HG03159 (cell line): Measurements from ENCODE around the gene KIAA0232.

ENCODE experiments used
- ATAC-seq: cut with Tn5 transposase; IDR thresholded peaks from one replicate; pipeline ENCODE4 v1.9.1; 2021; ENCODE audit warnings: mild to moderate bottlenecking, moderate library complexity; ENCODE audit not compliant: unreplicated experiment

The KIAA0232 gene

DNA sequence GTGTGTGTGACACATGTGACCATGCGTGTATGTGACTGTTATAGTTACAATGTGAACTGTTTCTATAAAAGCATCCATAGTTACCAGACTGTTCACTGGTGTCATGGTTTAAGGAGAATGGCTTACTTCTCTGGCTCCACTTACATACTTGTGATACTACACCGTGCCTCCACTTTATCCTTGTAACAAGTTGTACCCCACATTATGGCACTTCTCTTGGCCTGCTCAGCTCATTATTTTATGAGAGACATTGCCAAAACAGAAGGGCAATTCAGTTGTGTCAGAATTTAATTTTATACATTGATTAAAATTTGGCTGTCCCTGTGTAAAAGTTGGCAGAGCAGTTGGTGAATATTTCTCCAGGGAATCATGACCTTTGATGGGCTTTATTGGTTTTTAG is 64.7 kb downstream of the KIAA0232 start:
- no peak for ATAC-seq

DNA sequence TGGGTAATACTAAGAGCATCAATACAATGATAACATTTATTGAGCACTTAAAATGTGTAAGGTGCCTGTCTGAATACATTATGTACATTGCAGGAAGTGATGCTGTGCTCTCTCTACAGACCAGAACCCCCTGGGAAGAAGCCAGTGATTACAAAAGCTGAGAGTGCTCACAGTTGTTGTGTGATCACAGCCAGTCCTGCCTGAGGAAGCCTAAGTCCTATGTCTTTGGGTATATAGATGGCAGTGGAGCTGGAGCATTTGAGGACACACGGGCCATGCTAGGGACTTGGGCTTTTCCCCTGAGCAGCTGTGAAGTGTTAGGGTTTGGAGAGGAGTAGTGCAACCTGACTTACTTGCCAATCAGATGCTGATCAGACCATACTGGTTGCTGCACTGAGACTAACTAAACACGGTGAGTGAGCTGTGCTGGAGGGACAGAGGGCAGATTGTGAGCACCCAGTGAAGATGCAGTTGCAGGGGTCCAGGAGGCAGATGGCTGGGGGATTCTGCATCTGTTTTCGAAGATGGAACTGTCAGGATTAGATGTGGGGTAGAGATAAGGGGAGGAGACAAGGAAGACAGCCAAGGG is 66.3 kb downstream of the KIAA0232 start:
- no peak for ATAC-seq

DNA sequence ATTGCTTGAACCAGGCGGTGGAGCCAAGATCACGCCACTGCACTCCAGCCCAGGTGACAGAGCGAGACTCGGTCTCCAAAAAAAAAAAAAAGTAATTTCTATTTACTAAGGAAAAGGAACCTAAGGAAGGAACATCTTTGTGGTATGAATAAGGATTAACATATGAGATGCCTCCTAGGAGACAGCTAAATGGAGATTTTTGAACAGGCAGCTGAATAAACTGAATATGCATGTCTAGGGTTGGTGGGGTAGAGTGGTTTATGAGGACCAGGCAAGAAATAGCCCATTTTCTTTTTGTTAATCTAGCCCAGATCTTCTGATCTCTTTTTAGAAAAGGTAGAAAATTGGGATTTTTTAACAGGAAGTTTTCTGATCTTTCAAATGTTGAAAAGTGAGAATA is 67.2 kb downstream of the KIAA0232 start:
- no peak for ATAC-seq

DNA sequence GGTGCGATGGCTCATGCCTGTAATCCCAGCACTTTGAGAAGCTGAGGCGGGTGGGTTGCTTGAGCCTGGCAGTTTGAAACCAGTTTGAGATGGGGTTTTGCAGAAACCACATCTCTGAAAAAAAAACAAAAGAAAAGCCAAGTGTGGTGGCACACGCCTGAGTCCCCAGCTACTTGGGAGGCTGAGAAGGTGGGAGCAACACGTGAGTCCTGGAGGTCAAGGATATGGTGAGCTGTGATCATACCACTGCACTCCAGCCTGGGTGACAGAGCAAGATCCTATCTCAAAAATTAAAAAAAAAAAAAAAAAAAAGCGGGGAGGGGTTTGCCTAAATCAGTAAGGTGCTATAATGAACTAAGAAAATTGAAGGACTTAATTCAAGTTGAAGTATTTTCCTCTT is 68.9 kb downstream of the KIAA0232 start:
- no peak for ATAC-seq

DNA sequence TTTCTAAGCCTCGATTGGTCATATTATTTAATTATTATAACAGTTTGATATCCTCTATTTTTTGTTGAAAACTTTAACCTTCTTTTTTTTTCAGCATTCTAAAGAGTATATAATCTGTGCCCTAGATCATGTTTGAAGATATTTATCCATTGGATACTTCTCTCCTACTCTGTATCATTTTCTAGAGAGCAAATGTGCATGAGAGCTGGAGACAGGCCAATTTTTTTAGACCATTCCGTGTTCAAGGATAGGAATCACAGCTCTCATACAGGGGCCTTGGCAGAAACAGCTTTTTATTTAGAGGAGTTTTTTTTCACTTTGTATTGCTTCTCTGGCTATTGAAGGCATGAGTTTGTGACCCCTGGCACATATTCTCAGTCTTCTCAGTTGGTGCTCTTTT is 69.4 kb downstream of the KIAA0232 start:
- ATAC-seq, result no peak

DNA sequence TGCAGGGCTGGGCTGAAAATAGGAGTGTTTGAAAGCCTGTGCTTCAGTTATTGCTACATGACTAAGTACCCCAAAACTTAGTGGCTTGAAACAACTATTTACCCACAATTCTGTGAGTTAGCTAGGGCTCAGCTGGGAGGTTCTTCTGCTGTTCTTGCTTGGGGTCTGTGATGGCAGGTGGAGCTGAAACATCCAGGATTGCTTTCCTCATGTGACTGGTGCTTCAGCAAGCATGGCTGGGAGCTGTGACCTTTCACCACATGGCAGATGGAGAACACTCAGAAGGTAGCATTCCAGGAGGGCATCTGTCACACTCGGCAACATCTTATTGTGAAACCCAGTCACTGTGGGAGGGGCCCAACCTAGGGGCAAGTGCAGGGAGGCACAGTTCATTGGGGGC is 70.1 kb downstream of the KIAA0232 start:
- ATAC-seq, result no peak

DNA sequence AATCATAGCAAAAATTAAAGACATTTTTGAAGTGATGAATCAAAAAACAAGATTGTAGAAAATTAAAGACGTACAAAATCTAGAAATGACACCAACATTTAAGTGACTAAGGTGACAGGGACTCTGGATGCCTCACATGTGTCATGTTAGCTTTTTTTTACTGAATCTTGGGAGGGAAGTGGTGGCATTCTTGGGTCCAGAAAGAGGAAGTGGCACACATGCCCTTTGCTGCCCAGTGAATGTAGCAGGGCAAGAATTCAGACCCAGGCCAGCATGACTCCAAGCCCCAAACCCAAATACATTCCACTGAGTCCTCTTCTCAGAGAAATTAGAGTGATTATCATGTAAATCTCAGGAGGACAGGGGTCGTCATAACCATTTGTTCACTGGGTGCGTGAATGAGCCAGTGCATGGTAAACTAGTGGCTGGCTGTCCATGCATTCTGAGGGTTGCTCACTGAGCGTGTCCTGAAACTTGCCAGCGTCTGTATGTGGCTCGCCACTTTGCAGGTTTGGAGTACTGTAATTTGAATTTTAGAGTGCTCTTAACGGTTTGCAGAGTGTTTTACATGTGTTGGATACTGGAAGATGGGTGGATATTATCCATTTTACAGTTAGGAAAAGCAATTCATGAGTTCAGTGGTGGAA is 71.7 kb downstream of the KIAA0232 start:
- no peak for ATAC-seq

DNA sequence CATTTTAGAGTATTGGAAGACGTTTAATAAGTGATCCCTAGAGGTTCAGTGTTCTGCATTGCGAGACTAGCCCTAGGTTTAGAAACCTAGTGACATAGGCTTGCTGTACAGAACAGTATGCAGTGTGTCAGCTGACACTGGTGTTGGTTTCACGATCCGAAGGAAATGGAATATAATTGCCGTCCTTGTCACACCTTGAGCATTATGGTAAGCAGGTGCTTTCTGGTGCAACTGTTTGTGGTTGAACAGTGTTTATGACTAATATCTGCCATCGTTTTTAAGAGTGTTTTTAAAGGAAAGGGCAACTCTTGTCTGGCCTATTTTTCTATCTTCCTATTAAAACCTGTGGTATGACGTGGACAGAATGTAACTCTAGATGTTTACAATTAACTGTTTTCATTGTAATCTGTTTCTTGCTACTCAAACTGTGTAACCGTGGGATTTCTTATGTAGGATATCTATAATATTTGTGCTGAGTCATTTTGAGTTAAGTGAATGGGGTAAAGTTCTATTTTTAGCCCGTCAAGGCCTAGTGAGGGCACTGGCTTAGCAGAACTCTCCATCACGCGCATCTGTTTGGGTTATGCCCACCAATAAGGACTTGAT is 73.3 kb downstream of the KIAA0232 start:
- peak; percentile 94 for ATAC-seq

DNA sequence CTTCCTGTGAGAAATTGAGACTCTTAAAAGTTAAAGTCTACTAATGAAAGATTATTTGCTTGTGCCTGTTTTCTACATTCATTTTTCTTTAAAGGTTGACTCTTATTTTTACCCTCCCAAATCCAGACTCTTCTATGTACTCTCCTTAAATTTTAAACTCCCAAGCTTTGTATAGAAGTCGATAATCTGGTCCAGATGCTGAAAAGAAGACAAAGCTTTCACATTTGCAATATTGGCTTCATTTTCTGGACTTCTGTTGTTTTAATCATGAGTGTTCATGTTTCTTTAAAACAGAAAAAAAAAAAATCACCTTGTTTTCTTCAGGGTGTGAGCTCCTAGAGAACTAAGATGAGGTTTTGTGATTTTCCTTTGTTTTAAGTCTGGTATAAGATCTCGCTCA is 73.9 kb downstream of the KIAA0232 start:
- no peak for ATAC-seq

DNA sequence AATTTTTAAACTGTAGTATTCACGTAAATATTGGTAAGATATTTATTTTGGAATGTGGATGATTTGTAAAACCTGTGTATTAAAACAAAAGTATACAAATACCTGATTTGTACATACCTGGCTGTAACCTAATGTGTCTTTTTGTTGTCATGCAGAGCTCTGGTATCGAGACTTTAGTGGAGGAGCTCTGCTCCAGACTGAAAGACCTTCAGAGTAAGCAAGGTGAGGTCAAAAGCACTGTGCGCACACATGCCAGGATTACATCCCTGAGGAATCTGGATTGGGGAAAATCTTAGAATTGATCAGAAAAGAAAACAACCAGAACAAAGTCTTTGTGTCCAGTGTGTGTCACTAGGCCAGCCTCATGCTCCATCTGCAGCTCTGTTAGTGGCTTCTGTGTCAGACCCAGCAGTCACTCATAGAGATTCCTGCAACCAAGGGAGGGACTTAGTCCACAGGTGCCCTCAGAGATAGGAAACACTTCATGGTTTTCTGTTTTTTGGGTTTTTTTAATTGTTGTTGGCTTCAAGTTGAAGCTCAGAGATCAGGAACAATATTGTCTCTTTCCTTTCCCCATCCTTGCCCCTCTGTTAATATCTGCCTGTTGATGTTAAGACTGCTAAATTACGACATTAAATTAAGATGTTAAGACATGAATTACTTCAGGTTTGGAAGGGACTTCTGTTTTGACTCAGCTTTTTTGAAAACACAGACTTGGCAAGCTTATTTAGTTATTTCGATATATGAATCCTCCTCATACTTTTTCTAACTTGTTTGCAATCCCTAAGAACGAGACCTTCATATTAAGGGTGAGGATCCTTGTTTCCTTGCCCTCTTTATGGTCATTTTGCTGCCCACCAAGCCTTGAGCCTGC is 74.7 kb downstream of the KIAA0232 start:
- no peak for ATAC-seq

DNA sequence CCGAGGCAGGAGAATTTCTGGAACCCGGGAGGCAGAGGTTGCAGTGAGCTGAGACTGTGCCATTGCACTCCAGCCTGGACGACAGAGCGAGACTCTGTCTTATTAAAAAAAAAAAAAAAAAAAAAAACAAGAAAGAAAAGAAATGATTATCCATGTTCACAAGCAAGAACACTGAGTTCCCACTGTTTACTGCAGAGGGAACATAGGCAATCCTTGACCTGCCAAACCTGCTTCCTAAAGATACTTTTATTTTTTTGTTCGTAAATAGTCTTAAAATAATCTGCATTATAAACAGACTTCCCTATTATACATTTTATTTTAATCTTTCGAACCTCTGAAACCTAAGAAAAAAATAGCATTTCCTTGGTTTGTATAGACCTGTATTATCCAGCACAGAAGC is 76.5 kb downstream of the KIAA0232 start:
- ATAC-seq, result no peak

DNA sequence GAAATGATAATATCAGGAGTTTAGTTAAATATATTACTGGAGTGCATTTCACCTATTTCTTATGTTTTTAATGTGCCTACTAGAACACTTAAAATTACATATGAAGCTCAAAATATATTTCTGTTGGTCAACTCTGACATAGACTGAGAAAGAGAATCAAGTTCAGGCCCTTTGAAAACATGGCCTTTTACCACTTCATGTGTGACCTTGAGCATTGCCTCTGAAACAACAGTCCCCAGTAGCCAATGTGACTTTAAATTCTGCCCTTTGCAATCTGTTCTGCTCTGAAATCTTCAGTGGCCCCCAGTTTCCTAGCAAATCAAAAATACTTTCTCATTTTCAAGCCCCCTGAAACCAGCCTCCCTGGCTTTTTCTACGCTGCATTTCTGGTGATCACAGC is 77.0 kb downstream of the KIAA0232 start:
- no peak for ATAC-seq

DNA sequence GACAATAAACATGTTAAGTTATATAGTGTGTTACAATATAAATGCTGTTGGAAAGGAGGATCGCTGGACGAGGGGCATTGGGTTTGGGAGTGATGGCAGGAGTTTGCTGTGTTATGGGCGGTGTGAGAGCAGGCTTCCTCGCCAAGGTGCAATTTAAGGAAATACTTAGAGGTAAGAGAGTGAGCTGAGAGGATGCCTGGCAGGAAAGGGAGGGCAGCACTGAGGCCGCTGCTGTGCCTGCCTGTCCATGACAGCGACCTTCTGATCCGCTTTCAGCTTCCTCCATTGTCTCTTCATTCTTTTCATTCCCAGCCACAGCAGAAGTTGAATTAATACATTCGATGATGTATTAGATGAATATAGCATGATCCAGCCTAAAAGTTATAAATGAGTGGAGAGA is 85.9 kb downstream of the KIAA0232 start:
- no peak for ATAC-seq

DNA sequence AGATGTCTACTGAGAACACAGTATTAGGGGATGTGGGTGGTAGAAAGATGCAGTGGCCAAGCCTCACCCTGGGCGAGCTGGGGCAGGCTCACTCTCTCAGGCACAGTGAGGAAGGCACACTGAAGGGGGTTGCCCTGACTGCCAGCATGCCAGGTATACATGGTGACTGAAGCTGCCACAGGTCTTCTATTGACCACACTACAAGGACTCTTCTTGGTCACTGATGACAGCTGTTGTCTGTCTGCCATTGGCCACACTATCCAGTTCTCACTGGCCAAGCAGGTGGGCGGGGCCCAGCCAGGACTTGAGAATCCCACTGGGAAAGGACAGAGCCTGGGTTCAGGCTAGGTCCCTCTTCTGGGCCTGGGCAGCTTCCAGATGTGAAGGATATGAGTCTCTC is 87.4 kb downstream of the KIAA0232 start:
- ATAC-seq, result no peak

DNA sequence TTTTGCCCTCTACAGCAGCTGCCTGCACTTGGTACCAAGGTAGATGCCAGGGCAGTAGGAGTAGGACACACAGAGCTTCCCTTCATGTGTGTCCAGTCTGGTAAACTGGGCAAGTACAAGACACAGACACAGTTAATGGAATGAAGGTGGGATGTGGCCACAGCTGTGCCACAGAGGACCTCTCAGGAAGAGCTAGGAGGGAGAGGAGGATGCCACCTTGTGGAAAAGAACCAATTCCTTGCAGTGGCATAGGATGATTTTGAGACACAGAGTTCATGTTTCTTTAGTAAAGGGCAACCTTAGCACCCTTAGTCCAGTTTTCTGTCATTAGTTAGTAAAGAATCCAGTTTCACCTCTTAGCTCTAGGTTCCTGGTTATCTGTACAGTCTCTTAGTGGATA is 90.8 kb downstream of the KIAA0232 start:
- ATAC-seq, result no peak

DNA sequence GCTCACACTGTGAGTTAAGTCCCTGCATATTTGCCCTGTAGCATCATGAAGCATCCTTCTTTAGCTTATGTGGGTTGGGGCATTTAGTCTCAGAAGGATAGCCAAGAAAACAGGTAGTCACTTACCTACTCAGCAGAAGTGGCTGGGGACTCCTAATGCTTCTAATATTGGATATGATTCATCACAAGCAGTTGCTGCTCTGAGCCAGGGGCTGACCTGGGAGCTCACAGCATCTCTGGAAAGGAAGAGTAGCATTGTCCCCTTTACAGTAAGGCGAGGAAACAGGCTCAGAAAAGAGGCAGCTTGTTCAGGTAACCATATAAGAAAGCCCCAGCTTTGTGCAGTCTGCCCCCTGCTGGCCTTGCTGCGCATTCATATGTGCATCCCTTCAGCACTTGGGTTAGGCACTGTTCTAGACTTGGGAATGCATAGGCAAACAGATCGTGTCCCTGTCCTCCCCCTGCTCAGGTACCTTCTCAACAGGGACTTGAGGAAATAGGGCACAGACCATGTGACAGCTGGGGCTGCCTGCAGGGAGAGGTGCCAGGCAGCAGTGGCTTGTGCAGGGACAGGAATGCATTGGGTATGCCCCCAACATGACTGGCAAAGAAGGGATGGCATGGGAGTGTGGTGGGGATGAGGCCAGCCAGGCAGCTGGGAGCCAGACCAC is 91.4 kb downstream of the KIAA0232 start:
- ATAC-seq, result peak; percentile 67

DNA sequence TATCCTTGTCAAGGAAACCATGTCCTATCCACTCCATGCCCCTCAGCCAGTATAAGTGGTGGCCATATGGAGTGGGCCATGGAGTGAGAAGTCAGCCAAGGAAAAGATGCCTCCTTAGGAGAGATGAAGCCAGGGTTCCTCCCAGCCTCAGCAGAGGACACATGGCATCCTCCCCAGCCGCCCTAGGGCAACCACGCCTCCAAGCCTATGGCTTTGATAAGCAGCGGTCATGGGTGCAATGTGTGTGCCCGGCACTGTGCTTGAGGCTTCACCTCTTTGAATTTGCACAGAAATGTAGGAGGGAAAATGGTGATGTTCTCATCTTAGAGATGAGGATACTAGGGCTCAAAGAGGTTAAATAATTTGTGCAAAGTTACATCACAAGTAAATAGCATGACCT is 92.5 kb downstream of the KIAA0232 start:
- no peak for ATAC-seq

DNA sequence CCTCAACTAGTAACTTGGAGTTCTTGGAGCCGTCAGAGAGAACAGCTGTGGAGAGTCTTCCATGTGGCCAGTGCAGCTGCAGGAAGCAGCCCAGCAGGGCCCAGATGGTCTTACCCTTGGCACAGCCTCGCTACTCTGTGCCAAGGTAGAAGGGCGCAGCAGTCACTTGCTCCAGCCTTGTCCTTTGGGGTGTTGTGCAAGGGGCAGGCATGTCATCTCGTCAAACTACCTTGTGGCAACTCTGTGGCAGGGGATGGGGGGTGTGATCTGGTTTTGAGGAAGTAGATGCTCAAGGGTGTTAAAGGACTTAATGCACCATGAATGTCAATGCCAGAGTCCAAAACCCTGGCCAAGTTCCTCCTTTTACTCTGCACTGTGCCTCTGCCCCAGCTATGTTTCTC is 92.9 kb downstream of the KIAA0232 start:
- ATAC-seq, result no peak

DNA sequence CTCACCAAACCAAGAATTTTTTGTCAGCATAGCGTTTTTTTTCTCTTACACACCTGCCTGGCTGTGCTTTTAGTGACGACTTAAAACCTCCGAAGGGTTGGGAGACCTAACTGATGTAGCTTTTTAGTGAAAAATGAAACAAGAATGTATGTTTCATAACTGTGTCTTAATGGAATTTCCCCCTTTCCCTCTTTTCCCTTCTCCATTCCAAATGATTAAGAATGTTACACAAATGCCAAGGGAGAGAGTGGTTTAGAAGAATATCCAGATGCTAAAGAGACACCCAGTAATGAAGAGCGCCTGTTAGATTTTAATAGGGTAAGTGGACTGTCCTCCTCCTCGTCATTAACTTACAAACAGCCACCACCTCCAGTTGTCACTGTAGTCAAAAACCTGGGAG is 93.9 kb downstream of the KIAA0232 start:
- ATAC-seq, result no peak

DNA sequence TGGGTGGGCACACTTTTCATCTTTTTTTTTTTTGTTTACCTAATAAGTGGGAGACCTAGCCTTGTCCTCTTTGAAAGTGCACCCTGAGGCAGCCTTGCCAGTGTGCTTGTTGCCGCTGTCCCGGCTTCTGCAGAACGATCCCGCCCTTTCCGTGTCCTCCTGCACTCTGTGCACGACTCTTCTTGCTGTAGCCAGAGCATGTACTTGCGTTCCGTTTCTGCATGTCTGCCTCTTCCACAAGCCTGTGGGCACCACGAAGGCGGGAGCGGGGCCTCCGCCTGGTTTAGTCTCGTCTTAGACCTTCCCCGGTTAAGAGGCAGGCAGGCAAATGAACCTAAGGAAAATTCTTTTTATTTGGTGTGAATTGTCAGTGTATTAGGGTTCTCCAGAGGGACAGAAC is 94.5 kb downstream of the KIAA0232 start:
- no peak for ATAC-seq

DNA sequence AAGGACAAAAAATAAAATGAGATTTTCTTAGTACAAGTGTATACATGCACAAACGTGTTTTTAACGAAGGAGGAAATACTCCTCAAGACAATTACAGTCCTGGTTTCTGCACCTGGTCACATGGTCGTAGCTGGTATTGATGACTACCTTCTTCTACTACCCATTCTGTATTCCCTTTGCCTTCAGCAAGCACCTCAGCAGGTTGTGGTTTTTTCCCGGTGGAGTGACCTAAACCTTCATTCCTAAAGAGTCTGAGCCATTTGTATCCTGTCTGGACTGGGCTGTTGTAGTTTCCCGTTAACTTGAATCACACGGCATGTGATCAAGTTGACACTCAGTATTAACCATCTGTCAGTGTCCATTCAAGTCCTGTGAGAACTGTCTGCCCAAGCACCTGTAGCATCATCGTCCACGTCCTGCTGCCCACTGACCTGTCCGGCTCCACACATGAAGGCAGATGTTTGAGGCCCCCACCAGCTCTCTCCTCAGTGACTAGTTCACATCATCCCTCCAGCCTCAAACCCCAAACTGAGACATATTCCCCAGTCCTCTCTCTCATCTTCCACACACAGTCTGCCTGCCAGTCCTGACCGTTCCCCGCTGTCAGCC is 96.0 kb downstream of the KIAA0232 start:
- ATAC-seq, result no peak
